Measurements from ENCODE around the gene ALDH2.

DNA sequence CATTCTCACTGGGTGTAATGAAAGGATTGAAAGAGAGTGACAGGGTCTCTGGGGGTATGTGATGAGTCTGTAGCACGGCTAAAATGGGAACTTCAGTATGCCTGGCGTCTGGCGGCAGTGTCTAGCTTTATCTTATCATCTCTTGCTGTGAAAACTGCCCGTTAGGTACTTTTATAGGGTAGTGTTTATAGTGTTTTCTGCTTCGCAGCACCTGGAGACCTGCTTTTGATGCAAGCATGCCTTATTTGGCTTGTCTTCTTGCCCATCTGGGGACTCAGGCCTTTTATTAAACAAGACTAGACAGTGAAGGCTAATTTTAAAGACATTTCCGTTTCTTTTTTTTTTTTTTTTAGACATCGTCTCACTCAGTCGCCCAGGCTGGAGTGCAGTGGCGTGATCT lies 36.3 kb upstream of the ALDH2 start:
- TF ChIP-seq ZFP3 (CRISPR knock-in tag; IDR thresholded peaks at IDR 0.05) = no peak
- no peak for TF ChIP-seq SNAI2 (CRISPR knock-in tag; IDR thresholded peaks at IDR 0.05)
- TF ChIP-seq, protein P1, sequence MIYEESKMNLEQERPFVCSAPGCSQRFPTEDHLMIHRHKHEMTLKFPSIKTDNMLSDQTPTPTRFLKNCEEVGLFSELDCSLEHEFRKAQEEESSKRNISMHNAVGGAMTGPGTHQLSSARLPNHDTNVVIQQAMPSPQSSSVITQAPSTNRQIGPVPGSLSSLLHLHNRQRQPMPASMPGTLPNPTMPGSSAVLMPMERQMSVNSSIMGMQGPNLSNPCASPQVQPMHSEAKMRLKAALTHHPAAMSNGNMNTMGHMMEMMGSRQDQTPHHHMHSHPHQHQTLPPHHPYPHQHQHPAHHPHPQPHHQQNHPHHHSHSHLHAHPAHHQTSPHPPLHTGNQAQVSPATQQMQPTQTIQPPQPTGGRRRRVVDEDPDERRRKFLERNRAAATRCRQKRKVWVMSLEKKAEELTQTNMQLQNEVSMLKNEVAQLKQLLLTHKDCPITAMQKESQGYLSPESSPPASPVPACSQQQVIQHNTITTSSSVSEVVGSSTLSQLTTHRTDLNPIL (CRISPR knock-in tag; IDR thresholded peaks at IDR 0.05; ENCODE audit: low read depth) = no peak
- no peak for TF ChIP-seq CSDC2 (CRISPR knock-in tag; IDR thresholded peaks at IDR 0.05)
- no peak for TF ChIP-seq ZNF8 (CRISPR knock-in tag; IDR thresholded peaks at IDR 0.05)
- TF ChIP-seq ZC3H10 (CRISPR knock-in tag; IDR thresholded peaks at IDR 0.05) = no peak
- no peak for TF ChIP-seq ZFP30 (CRISPR knock-in tag; IDR thresholded peaks at IDR 0.05)
- TF ChIP-seq, protein P2, sequence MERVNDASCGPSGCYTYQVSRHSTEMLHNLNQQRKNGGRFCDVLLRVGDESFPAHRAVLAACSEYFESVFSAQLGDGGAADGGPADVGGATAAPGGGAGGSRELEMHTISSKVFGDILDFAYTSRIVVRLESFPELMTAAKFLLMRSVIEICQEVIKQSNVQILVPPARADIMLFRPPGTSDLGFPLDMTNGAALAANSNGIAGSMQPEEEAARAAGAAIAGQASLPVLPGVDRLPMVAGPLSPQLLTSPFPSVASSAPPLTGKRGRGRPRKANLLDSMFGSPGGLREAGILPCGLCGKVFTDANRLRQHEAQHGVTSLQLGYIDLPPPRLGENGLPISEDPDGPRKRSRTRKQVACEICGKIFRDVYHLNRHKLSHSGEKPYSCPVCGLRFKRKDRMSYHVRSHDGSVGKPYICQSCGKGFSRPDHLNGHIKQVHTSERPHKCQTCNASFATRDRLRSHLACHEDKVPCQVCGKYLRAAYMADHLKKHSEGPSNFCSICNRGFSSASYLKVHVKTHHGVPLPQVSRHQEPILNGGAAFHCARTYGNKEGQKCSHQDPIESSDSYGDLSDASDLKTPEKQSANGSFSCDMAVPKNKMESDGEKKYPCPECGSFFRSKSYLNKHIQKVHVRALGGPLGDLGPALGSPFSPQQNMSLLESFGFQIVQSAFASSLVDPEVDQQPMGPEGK (CRISPR knock-in tag; IDR thresholded peaks at IDR 0.05; ENCODE audit: borderline replicate concordance) = no peak
- TF ChIP-seq ZNF565 (CRISPR knock-in tag; conservative IDR thresholded peaks at IDR 0.05; ENCODE audit: low read depth) = no peak
- no peak for TF ChIP-seq RARB (CRISPR knock-in tag; IDR thresholded peaks at IDR 0.05)
